Spleen (tissue), 7 donors: ENCODE measurements around the gene HS6ST2.

Experiments used
- POLR2A ChIP-seq, 3 donors: fragments of 450-650 bp; IDR thresholded peaks; one replicate each; pipeline ENCODE4 v1.5.1; 2017; ENCODE audit warnings: antibody characterized with exemption in 3 of 3, mild to moderate bottlenecking in 1 of 3
- TF ChIP-seq, protein P1 (sequence below), 11 experiments: fragments of 200-600 bp in 7 of 11; fragments of 450-650 bp in 4 of 11; sonication (generic) in 4 of 11; IDR thresholded peaks in 8 of 11; conservative IDR thresholded peaks in 3 of 11; 1 replicate in 7 of 11; 2 replicates in 4 of 11; pipeline versions ENCODE4 v1.4.0 to v1.8.0; 2016 to 2021; ENCODE audit warnings: antibody characterized with exemption in 11 of 11, inconsistent platforms in 4 of 11, mild to moderate bottlenecking in 1 of 11
- donor health status: DM: no; HTN: no; CAD: no; lungs with moderate emphysema.
- donor health status: DM: no; HTN: no; CAD: no.
- donor health status: DM: no; HTN: no; CAD: no.

DNA sequence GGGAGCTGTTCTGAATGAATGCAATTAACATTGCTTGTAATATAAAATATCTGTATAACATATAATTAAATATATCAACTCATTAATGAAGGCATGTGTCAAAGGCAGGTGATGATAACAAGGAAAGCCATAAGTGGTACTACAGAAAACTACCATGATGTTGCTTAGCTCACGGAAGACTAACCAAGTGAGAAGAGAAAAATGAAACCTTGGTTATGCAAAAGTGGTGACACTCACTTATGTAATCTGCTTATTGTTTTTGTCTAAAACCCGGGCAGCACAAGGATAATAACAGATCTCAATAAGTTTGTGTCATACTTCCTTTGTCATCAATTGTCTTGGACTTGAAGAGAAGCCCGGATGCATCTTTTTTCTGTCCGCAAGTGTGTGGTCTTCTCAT lies 156.4 kb downstream of the HS6ST2 start:
- TF ChIP-seq, protein P1, sequence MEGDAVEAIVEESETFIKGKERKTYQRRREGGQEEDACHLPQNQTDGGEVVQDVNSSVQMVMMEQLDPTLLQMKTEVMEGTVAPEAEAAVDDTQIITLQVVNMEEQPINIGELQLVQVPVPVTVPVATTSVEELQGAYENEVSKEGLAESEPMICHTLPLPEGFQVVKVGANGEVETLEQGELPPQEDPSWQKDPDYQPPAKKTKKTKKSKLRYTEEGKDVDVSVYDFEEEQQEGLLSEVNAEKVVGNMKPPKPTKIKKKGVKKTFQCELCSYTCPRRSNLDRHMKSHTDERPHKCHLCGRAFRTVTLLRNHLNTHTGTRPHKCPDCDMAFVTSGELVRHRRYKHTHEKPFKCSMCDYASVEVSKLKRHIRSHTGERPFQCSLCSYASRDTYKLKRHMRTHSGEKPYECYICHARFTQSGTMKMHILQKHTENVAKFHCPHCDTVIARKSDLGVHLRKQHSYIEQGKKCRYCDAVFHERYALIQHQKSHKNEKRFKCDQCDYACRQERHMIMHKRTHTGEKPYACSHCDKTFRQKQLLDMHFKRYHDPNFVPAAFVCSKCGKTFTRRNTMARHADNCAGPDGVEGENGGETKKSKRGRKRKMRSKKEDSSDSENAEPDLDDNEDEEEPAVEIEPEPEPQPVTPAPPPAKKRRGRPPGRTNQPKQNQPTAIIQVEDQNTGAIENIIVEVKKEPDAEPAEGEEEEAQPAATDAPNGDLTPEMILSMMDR (IDR thresholded peaks at IDR 0.05 in 8 of 11, conservative IDR thresholded peaks at IDR 0.05 in 3 of 11), result no peak
- TF ChIP-seq POLR2A (IDR thresholded peaks at IDR 0.05), result no peak
